ENCODE measurements around the gene KIF21B.

KIF21B gene, protein sequence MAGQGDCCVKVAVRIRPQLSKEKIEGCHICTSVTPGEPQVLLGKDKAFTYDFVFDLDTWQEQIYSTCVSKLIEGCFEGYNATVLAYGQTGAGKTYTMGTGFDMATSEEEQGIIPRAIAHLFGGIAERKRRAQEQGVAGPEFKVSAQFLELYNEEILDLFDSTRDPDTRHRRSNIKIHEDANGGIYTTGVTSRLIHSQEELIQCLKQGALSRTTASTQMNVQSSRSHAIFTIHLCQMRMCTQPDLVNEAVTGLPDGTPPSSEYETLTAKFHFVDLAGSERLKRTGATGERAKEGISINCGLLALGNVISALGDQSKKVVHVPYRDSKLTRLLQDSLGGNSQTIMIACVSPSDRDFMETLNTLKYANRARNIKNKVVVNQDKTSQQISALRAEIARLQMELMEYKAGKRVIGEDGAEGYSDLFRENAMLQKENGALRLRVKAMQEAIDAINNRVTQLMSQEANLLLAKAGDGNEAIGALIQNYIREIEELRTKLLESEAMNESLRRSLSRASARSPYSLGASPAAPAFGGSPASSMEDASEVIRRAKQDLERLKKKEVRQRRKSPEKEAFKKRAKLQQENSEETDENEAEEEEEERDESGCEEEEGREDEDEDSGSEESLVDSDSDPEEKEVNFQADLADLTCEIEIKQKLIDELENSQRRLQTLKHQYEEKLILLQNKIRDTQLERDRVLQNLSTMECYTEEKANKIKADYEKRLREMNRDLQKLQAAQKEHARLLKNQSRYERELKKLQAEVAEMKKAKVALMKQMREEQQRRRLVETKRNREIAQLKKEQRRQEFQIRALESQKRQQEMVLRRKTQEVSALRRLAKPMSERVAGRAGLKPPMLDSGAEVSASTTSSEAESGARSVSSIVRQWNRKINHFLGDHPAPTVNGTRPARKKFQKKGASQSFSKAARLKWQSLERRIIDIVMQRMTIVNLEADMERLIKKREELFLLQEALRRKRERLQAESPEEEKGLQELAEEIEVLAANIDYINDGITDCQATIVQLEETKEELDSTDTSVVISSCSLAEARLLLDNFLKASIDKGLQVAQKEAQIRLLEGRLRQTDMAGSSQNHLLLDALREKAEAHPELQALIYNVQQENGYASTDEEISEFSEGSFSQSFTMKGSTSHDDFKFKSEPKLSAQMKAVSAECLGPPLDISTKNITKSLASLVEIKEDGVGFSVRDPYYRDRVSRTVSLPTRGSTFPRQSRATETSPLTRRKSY (N-terminal part only)

DNA sequence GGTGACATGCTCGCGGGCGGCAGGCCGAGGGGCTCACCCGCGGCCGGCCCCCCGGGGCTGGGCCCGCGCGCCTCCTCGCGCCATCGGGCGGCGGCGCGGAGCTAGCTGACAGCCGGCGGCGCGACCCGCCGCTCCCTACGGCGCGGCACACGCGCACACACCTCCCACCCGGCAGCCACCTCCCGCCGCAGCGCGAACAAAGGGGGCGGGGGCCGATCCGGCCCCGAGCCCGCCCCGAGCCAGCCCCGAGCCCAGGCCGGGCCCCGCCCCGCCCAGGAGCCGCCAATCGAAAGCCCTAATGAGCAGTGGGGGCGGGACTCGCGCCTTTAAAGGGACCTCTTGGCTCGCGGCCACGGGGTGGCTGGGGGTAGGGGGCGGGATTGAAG lies at the start of gene KIF21B:
Gene KIF21B, minus strand, starts transcription at position 198 of the 386 bp plus-strand sequence. CDS start 331 bp downstream, outside the sequence.
- no peaks in the 10 kb centered on the region for H3K36me3 ChIP-seq (ENCODE audit: control insufficient read depth in 1 of 2, insufficient read depth in 2 of 2, low read length in 2 of 2)
- no peaks in the 10 kb centered on the region for H3K9me3 ChIP-seq (ENCODE audit: control insufficient read depth in 1 of 2, low read length in 2 of 2)
- H3K27ac ChIP-seq (ENCODE audit: low read depth, low read length) = no peak within 1 kb of the TSS
- no peaks in the 10 kb centered on the region for H3K27me3 ChIP-seq (ENCODE audit: control insufficient read depth in 1 of 2, insufficient read depth in 2 of 2, low read length in 2 of 2)
- H3K4me3 ChIP-seq (ENCODE audit: low read depth in 1 of 2, low read length in 2 of 2) = peak within 1 kb of the TSS; percentile 56 to 61
- H3K4me1 ChIP-seq (ENCODE audit: control insufficient read depth in 1 of 2, insufficient read depth in 2 of 2, low read length in 2 of 2) = peaks cover 64 to 67% of the 10 kb centered on the region in 2 donors
- H3K9ac ChIP-seq (ENCODE audit: low read depth in 1 of 2, low read length in 2 of 2) = peak within 1 kb of the TSS; percentile 48 to 64

DNA sequence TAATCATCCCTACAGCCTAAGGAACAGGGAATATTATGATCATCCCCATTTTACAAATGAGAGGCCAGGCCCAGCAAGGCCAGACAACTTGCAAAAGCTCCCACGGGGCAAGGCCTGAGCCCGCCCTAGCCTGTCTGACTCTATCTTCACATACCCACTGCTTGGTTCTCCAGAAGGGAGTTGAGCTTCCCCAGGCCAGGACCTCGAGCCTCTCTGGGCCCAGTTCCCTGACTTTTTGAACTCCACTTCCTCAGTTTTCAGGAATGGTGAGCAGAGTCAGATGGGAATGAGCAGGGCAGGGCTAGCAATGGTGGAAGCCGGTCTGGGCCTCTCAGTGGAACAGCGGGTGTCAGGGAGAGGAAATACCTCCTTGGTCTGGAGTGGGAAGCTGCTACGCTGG lies 49.4 kb upstream of the KIF21B start:
- Histone ChIP-seq H3K4me3 (ENCODE audit: low read depth in 1 of 2, low read length in 2 of 2) (no peak overlapping the region), H3K27ac (ENCODE audit: low read depth, low read length) (no peak overlapping the region), H3K9ac (ENCODE audit: low read depth in 1 of 2, low read length in 2 of 2) (no peak overlapping the region), H3K27me3 (ENCODE audit: control insufficient read depth in 1 of 2, insufficient read depth in 2 of 2, low read length in 2 of 2) (no peaks in the 10 kb centered on the region), H3K36me3 (ENCODE audit: control insufficient read depth in 1 of 2, insufficient read depth in 2 of 2, low read length in 2 of 2) (no peaks in the 10 kb centered on the region), H3K9me3 (ENCODE audit: control insufficient read depth in 1 of 2, low read length in 2 of 2) (no peaks in the 10 kb centered on the region), H3K4me1 (ENCODE audit: control insufficient read depth in 1 of 2, insufficient read depth in 2 of 2, low read length in 2 of 2) (no peaks in the 10 kb centered on the region)

DNA sequence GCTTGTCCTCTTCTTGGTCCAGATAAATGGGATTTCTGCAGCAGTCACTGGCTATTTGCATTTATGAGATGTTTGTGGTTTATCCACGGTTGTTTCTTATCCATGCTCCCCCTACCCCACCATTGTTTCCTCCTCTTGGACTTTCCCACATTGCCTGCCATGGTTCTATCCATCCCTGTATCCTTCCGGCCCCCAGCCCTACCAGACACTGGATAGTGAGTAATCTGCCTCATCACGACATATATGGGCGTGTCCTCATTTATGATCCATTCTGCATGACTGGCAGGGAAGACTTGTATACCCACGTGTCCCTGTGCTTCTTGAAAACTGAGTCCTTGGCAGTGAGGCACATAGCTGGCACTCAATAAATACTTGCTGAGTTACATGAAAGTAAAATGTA lies 48.6 kb upstream of the KIF21B start:
- Histone ChIP-seq H3K27ac (ENCODE audit: low read depth, low read length) (no peak overlapping the region), H3K36me3 (ENCODE audit: control insufficient read depth in 1 of 2, insufficient read depth in 2 of 2, low read length in 2 of 2) (no peaks in the 10 kb centered on the region), H3K9ac (ENCODE audit: low read depth in 1 of 2, low read length in 2 of 2) (no peak overlapping the region), H3K27me3 (ENCODE audit: control insufficient read depth in 1 of 2, insufficient read depth in 2 of 2, low read length in 2 of 2) (no peaks in the 10 kb centered on the region), H3K4me1 (ENCODE audit: control insufficient read depth in 1 of 2, insufficient read depth in 2 of 2, low read length in 2 of 2) (no peaks in the 10 kb centered on the region), H3K9me3 (ENCODE audit: control insufficient read depth in 1 of 2, low read length in 2 of 2) (no peaks in the 10 kb centered on the region), H3K4me3 (ENCODE audit: low read depth in 1 of 2, low read length in 2 of 2) (no peak overlapping the region)

DNA sequence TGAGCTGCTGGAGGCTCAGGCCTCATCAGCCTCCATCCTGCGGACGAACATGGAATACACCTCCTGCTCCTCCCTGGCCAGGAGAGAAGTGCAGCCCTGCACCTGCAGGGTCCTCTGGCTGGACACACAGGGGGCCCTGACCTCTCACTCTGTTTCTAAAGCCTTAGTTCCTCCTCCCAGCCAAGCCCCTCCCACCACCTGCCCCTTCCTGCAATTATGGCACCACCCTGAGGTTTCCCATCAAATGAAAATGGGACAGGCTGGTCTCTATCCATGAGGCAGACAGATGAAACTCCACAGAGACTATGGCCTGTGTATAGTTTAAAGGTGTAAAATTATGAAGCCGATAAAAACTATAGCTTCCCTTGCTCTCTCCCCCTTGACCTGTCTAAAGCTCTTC lies 46.1 kb upstream of the KIF21B start:
- no peaks in the 10 kb centered on the region for H3K9me3 ChIP-seq (ENCODE audit: control insufficient read depth in 1 of 2, low read length in 2 of 2)
- H3K36me3 ChIP-seq (ENCODE audit: control insufficient read depth in 1 of 2, insufficient read depth in 2 of 2, low read length in 2 of 2) = no peaks in the 10 kb centered on the region
- no peaks in the 10 kb centered on the region for H3K27me3 ChIP-seq (ENCODE audit: control insufficient read depth in 1 of 2, insufficient read depth in 2 of 2, low read length in 2 of 2)
- no peak overlapping the region for H3K27ac ChIP-seq (ENCODE audit: low read depth, low read length)
- H3K4me3 ChIP-seq (ENCODE audit: low read depth in 1 of 2, low read length in 2 of 2) = no peak overlapping the region
- H3K4me1 ChIP-seq (ENCODE audit: control insufficient read depth in 1 of 2, insufficient read depth in 2 of 2, low read length in 2 of 2) = no peaks in the 10 kb centered on the region
- H3K9ac ChIP-seq (ENCODE audit: low read depth in 1 of 2, low read length in 2 of 2) = no peak overlapping the region

DNA sequence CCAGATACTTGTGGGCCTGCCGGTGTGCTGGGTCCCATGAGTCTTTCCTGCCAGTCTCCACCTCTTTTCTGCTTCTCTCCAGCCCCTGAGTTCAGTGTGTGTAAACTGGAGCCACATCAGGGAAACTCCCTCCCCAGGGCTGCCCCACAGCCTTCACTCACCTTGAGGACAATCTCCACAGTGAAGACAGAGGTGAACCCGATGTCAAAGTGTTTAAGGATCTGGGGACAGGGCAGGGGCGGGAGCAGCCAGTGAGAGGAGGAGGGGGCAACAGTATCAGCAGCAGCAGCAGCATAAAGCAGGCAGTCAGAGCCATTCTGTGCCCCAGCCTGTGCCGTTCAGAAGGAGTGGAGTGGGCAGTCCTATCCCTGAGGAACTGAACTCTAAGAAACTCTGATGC lies 45.5 kb upstream of the KIF21B start:
- no peak overlapping the region for H3K4me3 ChIP-seq (ENCODE audit: low read depth in 1 of 2, low read length in 2 of 2)
- H3K36me3 ChIP-seq (ENCODE audit: control insufficient read depth in 1 of 2, insufficient read depth in 2 of 2, low read length in 2 of 2) = no peaks in the 10 kb centered on the region
- H3K27ac ChIP-seq (ENCODE audit: low read depth, low read length) = no peak overlapping the region
- no peaks in the 10 kb centered on the region for H3K27me3 ChIP-seq (ENCODE audit: control insufficient read depth in 1 of 2, insufficient read depth in 2 of 2, low read length in 2 of 2)
- H3K9ac ChIP-seq (ENCODE audit: low read depth in 1 of 2, low read length in 2 of 2) = no peak overlapping the region
- H3K4me1 ChIP-seq (ENCODE audit: control insufficient read depth in 1 of 2, insufficient read depth in 2 of 2, low read length in 2 of 2) = no peaks in the 10 kb centered on the region
- H3K9me3 ChIP-seq (ENCODE audit: control insufficient read depth in 1 of 2, low read length in 2 of 2) = no peaks in the 10 kb centered on the region

DNA sequence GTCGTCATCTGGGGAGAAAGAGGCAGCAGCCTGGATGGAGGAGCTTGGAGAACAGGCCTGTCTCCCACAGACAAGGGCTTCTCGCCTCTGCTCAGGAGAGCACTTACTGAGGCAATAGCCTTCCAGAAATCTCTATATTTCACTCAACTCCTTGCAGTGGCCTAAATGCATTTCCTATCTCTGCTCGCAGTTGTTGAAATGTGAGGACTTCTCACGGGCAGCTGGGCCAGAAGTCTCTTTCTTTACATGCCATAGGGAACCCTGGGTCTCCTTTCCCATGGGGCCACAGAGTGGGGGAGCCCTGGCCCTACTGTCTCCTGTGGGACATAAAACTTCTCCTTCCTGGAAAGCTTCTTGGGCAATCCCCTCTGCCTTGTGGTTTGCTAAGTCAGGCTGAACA lies 43.5 kb upstream of the KIF21B start:
- Histone ChIP-seq H3K9me3 (ENCODE audit: control insufficient read depth in 1 of 2, low read length in 2 of 2) (no peaks in the 10 kb centered on the region), H3K27me3 (ENCODE audit: control insufficient read depth in 1 of 2, insufficient read depth in 2 of 2, low read length in 2 of 2) (no peaks in the 10 kb centered on the region)

DNA sequence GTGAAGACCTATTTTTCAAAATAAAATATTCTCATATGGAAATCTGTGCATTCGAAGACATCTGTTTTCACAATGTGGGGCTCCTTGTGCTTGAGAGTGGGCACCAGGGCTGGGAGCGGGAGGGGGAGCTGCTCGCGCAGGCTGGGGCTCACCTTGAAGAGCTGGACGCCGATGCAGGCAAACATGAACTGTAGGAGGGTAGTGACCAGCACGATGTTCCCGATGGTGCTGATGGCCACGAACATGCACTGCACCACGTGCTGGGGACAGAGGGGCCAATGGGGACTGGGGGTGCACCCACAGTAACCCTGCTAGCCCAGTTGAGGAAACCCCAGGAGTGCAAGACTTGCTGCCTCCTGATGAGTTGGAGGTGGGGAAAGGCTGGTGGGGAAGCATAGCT lies 42.2 kb upstream of the KIF21B start:
- Histone ChIP-seq H3K27me3 (ENCODE audit: control insufficient read depth in 1 of 2, insufficient read depth in 2 of 2, low read length in 2 of 2) (no peaks in the 10 kb centered on the region), H3K27ac (ENCODE audit: low read depth, low read length) (no peak overlapping the region), H3K36me3 (ENCODE audit: control insufficient read depth in 1 of 2, insufficient read depth in 2 of 2, low read length in 2 of 2) (no peaks in the 10 kb centered on the region)

More for the DNA sequence above, 43.5 kb upstream of the KIF21B start:
- Histone ChIP-seq H3K4me1 (ENCODE audit: control insufficient read depth in 1 of 2, insufficient read depth in 2 of 2, low read length in 2 of 2) (no peaks in the 10 kb centered on the region), H3K36me3 (ENCODE audit: control insufficient read depth in 1 of 2, insufficient read depth in 2 of 2, low read length in 2 of 2) (no peaks in the 10 kb centered on the region), H3K9ac (ENCODE audit: low read depth in 1 of 2, low read length in 2 of 2) (no peak overlapping the region), H3K4me3 (ENCODE audit: low read depth in 1 of 2, low read length in 2 of 2) (no peak overlapping the region), H3K27ac (ENCODE audit: low read depth, low read length) (no peak overlapping the region)

DNA sequence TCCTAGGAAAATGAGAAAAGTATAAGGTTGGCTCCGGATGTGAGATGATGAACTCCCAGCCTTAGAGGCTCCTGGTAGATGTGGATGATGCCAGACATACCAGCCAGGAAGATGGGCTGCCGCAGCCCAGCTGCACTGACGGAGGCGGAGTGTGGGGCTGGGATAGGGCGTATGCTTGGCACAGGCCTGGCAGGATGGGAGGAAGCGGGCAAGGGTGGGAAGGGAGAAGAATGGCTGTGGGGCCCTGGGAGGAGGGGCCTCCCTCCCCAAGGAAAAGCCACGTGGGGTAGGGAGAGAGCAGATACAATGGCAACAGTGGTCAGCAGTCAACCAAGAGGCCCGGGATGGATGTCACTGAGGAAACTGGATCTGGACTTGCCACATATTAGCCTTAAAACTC lies 41.3 kb upstream of the KIF21B start:
- H3K27me3 ChIP-seq (ENCODE audit: control insufficient read depth in 1 of 2, insufficient read depth in 2 of 2, low read length in 2 of 2) = no peaks in the 10 kb centered on the region

More for the DNA sequence above, 42.2 kb upstream of the KIF21B start:
- Histone ChIP-seq H3K4me3 (ENCODE audit: low read depth in 1 of 2, low read length in 2 of 2) (no peak overlapping the region), H3K9ac (ENCODE audit: low read depth in 1 of 2, low read length in 2 of 2) (no peak overlapping the region), H3K9me3 (ENCODE audit: control insufficient read depth in 1 of 2, low read length in 2 of 2) (no peaks in the 10 kb centered on the region), H3K4me1 (ENCODE audit: control insufficient read depth in 1 of 2, insufficient read depth in 2 of 2, low read length in 2 of 2) (no peaks in the 10 kb centered on the region)

DNA sequence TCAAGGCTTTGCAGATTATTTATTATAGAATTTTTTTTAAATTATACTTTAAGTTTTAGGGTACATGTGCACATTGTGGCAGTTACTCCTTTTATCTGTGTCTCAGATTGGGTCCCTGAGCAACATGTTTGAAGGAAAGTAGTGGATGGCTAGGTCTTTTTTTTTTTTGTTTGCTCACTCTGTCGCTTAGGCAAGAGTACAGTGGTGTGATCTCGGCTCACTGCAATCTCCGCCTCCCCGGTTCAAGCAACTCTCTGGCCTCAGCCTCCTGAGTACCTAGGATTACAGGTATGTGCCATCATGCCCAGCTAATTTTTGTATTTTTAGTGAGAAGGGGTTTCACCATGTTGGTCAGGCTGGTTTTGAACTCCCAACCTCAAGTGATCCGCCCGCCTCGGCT lies 39.6 kb upstream of the KIF21B start:
- H3K27me3 ChIP-seq (ENCODE audit: control insufficient read depth in 1 of 2, insufficient read depth in 2 of 2, low read length in 2 of 2) = no peaks in the 10 kb centered on the region
- no peaks in the 10 kb centered on the region for H3K4me1 ChIP-seq (ENCODE audit: control insufficient read depth in 1 of 2, insufficient read depth in 2 of 2, low read length in 2 of 2)
- no peaks in the 10 kb centered on the region for H3K36me3 ChIP-seq (ENCODE audit: control insufficient read depth in 1 of 2, insufficient read depth in 2 of 2, low read length in 2 of 2)
- H3K4me3 ChIP-seq (ENCODE audit: low read depth in 1 of 2, low read length in 2 of 2) = no peak overlapping the region
- H3K27ac ChIP-seq (ENCODE audit: low read depth, low read length) = no peak overlapping the region
- H3K9ac ChIP-seq (ENCODE audit: low read depth in 1 of 2, low read length in 2 of 2) = no peak overlapping the region
- H3K9me3 ChIP-seq (ENCODE audit: control insufficient read depth in 1 of 2, low read length in 2 of 2) = no peaks in the 10 kb centered on the region

More for the DNA sequence above, 41.3 kb upstream of the KIF21B start:
- Histone ChIP-seq H3K9me3 (ENCODE audit: control insufficient read depth in 1 of 2, low read length in 2 of 2) (no peaks in the 10 kb centered on the region), H3K36me3 (ENCODE audit: control insufficient read depth in 1 of 2, insufficient read depth in 2 of 2, low read length in 2 of 2) (no peaks in the 10 kb centered on the region), H3K9ac (ENCODE audit: low read depth in 1 of 2, low read length in 2 of 2) (no peak overlapping the region), H3K4me1 (ENCODE audit: control insufficient read depth in 1 of 2, insufficient read depth in 2 of 2, low read length in 2 of 2) (no peaks in the 10 kb centered on the region), H3K27ac (ENCODE audit: low read depth, low read length) (no peak overlapping the region), H3K4me3 (ENCODE audit: low read depth in 1 of 2, low read length in 2 of 2) (no peak overlapping the region)
